ENCODE data around the gene SPATA33.
A peak's percentile ranks its signal among the peaks of the same experiment; 100 is the strongest.

SPATA33 gene

GRCh38 chr16:89615596-89616090 lies 42.0 kb upstream of the SPATA33 start:
- Histone ChIP-seq H3K4me1 (ENCODE audit: low read length) (no peaks in the 10 kb centered on the region), H4K20me1 (ENCODE audit: insufficient read depth, low read length) (no peaks in the 10 kb centered on the region), H3K4me3 (ENCODE audit: low read length) (no peak overlapping the region), H3K27ac (ENCODE audit: low read length) (no peak overlapping the region), H3K4me2 (ENCODE audit: low read length) (no peak overlapping the region), H3K79me2 (ENCODE audit: low read length) (no peaks in the 10 kb centered on the region), H3K27me3 (ENCODE audit: low read depth, low read length) (no peaks in the 10 kb centered on the region), H2AFZ (ENCODE audit: low read depth, low read length) (no peak overlapping the region), H3K36me3 (replicated peaks; ENCODE audit: low read depth, low read length) (no peaks in the 10 kb centered on the region), H3K9ac (ENCODE audit: low read length) (no peak overlapping the region), H3K9me3 (ENCODE audit: insufficient read depth, low read length) (no peaks in the 10 kb centered on the region)
- TF ChIP-seq EZH2phosphoT487 (IDR thresholded peaks at IDR 0.05; ENCODE audit: low read depth) = no peak
- TF ChIP-seq, protein P1, sequence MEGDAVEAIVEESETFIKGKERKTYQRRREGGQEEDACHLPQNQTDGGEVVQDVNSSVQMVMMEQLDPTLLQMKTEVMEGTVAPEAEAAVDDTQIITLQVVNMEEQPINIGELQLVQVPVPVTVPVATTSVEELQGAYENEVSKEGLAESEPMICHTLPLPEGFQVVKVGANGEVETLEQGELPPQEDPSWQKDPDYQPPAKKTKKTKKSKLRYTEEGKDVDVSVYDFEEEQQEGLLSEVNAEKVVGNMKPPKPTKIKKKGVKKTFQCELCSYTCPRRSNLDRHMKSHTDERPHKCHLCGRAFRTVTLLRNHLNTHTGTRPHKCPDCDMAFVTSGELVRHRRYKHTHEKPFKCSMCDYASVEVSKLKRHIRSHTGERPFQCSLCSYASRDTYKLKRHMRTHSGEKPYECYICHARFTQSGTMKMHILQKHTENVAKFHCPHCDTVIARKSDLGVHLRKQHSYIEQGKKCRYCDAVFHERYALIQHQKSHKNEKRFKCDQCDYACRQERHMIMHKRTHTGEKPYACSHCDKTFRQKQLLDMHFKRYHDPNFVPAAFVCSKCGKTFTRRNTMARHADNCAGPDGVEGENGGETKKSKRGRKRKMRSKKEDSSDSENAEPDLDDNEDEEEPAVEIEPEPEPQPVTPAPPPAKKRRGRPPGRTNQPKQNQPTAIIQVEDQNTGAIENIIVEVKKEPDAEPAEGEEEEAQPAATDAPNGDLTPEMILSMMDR (IDR thresholded peaks at IDR 0.05; ENCODE audit: low read depth, low read length) = peak; percentile 76

- TF ChIP-seq, protein P1 (IDR thresholded peaks at IDR 0.05; ENCODE audit: low read depth, low read length) = no peak
- TF ChIP-seq EZH2phosphoT487 (IDR thresholded peaks at IDR 0.05; ENCODE audit: low read depth) = no peak
- no peak overlapping the region for H3K9ac ChIP-seq (ENCODE audit: low read length)
- H4K20me1 ChIP-seq (ENCODE audit: insufficient read depth, low read length) = no peaks in the 10 kb centered on the region
- H3K27ac ChIP-seq (ENCODE audit: low read length) = no peak overlapping the region
- H3K9me3 ChIP-seq (ENCODE audit: insufficient read depth, low read length) = no peaks in the 10 kb centered on the region
- no peak overlapping the region for H3K4me2 ChIP-seq (ENCODE audit: low read length)
- no peaks in the 10 kb centered on the region for H3K36me3 ChIP-seq (replicated peaks; ENCODE audit: low read depth, low read length)
- no peak overlapping the region for H2AFZ ChIP-seq (ENCODE audit: low read depth, low read length)
- no peaks in the 10 kb centered on the region for H3K4me1 ChIP-seq (ENCODE audit: low read length)
- H3K27me3 ChIP-seq (ENCODE audit: low read depth, low read length) = no peaks in the 10 kb centered on the region
- H3K4me3 ChIP-seq (ENCODE audit: low read length) = no peak overlapping the region
- H3K79me2 ChIP-seq (ENCODE audit: low read length) = no peaks in the 10 kb centered on the region
These were observed 41.0 kb upstream of the SPATA33 start for GRCh38 chr16:89616623-89617022.

DNA sequence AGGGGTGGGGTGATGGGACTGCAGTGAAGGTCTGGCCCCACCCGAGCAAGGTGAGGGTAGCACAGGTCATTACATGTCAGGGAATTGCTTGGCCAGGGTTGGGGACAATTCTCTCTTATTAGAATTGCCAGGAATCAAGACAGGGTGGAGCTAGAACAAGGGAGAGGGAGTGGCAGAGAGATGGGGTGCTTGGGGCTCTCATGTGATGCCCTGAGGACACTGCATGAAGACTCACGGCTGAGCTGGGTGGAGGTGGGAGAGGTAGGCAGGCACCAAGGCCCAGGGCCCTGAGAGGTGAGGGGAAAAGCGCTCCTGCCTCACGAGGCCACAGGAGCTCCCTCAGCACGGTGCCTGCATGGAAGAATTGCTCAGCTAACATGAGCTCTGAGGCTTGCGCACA lies 40.6 kb upstream of the SPATA33 start:
- no peaks in the 10 kb centered on the region for H3K4me1 ChIP-seq (ENCODE audit: low read length)
- no peak overlapping the region for H3K27ac ChIP-seq (ENCODE audit: low read length)
- TF ChIP-seq, protein P1 (IDR thresholded peaks at IDR 0.05; ENCODE audit: low read depth, low read length) = no peak
- TF ChIP-seq EZH2phosphoT487 (IDR thresholded peaks at IDR 0.05; ENCODE audit: low read depth) = no peak
- H2AFZ ChIP-seq (ENCODE audit: low read depth, low read length) = no peak overlapping the region
- no peak overlapping the region for H3K4me3 ChIP-seq (ENCODE audit: low read length)
- H3K4me2 ChIP-seq (ENCODE audit: low read length) = no peak overlapping the region
- no peaks in the 10 kb centered on the region for H3K9me3 ChIP-seq (ENCODE audit: insufficient read depth, low read length)
- H3K9ac ChIP-seq (ENCODE audit: low read length) = no peak overlapping the region
- H3K79me2 ChIP-seq (ENCODE audit: low read length) = no peaks in the 10 kb centered on the region
- H4K20me1 ChIP-seq (ENCODE audit: insufficient read depth, low read length) = no peaks in the 10 kb centered on the region
- H3K36me3 ChIP-seq (replicated peaks; ENCODE audit: low read depth, low read length) = no peaks in the 10 kb centered on the region
- H3K27me3 ChIP-seq (ENCODE audit: low read depth, low read length) = no peaks in the 10 kb centered on the region

GRCh38 chr16:89618109-89618998 lies 39.3 kb upstream of the SPATA33 start:
- no peak overlapping the region for H2AFZ ChIP-seq (ENCODE audit: low read depth, low read length)
- no peak overlapping the region for H3K27ac ChIP-seq (ENCODE audit: low read length)
- TF ChIP-seq, protein P1 (IDR thresholded peaks at IDR 0.05; ENCODE audit: low read depth, low read length) = no peak
- no peak for TF ChIP-seq EZH2phosphoT487 (IDR thresholded peaks at IDR 0.05; ENCODE audit: low read depth)
- H3K9me3 ChIP-seq (ENCODE audit: insufficient read depth, low read length) = no peaks in the 10 kb centered on the region
- H3K4me3 ChIP-seq (ENCODE audit: low read length) = no peak overlapping the region
- H3K4me1 ChIP-seq (ENCODE audit: low read length) = no peaks in the 10 kb centered on the region
- H3K36me3 ChIP-seq (replicated peaks; ENCODE audit: low read depth, low read length) = no peaks in the 10 kb centered on the region
- H3K4me2 ChIP-seq (ENCODE audit: low read length) = no peak overlapping the region
- no peaks in the 10 kb centered on the region for H3K27me3 ChIP-seq (ENCODE audit: low read depth, low read length)
- H4K20me1 ChIP-seq (ENCODE audit: insufficient read depth, low read length) = no peaks in the 10 kb centered on the region
- no peak overlapping the region for H3K9ac ChIP-seq (ENCODE audit: low read length)
- H3K79me2 ChIP-seq (ENCODE audit: low read length) = no peaks in the 10 kb centered on the region

All from OCI-LY3 (cell line).